OCI-LY1 (cell line): ENCODE data around the gene SPEM3.

Experiments used
- EZH2 ChIP-seq: fragments of 200-600 bp; sonication (generic), shearing (Covaris generic); IDR thresholded peaks from 2 replicates; pipeline ENCODE4 v1.8.0; 2017; ENCODE audit warnings: borderline replicate concordance, mixed run types, mild to moderate bottlenecking, antibody characterized with exemption, low read length, moderate library complexity, mixed read lengths
- TF ChIP-seq, protein P1 (sequence below): fragments of 200-600 bp; sonication (generic), shearing (Covaris generic); IDR thresholded peaks from 2 replicates; pipeline ENCODE4 v1.5.1; 2017; ENCODE audit warnings: mild to moderate bottlenecking, antibody characterized with exemption, low read length, moderate library complexity, mixed read lengths

- TF ChIP-seq, protein P1, sequence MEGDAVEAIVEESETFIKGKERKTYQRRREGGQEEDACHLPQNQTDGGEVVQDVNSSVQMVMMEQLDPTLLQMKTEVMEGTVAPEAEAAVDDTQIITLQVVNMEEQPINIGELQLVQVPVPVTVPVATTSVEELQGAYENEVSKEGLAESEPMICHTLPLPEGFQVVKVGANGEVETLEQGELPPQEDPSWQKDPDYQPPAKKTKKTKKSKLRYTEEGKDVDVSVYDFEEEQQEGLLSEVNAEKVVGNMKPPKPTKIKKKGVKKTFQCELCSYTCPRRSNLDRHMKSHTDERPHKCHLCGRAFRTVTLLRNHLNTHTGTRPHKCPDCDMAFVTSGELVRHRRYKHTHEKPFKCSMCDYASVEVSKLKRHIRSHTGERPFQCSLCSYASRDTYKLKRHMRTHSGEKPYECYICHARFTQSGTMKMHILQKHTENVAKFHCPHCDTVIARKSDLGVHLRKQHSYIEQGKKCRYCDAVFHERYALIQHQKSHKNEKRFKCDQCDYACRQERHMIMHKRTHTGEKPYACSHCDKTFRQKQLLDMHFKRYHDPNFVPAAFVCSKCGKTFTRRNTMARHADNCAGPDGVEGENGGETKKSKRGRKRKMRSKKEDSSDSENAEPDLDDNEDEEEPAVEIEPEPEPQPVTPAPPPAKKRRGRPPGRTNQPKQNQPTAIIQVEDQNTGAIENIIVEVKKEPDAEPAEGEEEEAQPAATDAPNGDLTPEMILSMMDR, result no peak
- TF ChIP-seq EZH2, result no peak
These were observed 2.6 kb downstream of the SPEM3 start for GRCh38 chr17:7431231-7431630.
